Lung (tissue), 12 donors: Measurements from ENCODE around the gene PSMB8. TPM values are rescaled to one million over a fixed set of nuclear protein-coding genes. Genes with fewer than 3 reads are reported as not detected.

Source experiments
- ATAC-seq: fragments of 200-7000 bp; cut with Tn5 transposase; one replicate; pipeline ENCODE4 v1.9.1; 2020; ENCODE audit warnings: moderate number of reproducible peaks; ENCODE audit not compliant: insufficient read depth, low FRiP score
- DNase-seq, 3 donors: peaks; one replicate each; pipeline ENCODE4 v3.0.0-alpha.2; 2013 to 2017
- H3K27ac ChIP-seq, 2 donors: one replicate each; pipeline ENCODE4 v1.5.1; 2013; ENCODE audit warnings: mild to moderate bottlenecking in 2 of 2, moderate library complexity in 2 of 2, control low read depth in 1 of 2, inconsistent platforms in 1 of 2, low read depth in 1 of 2, low read length in 1 of 2
- H3K27me3 ChIP-seq, 3 donors: one replicate each; pipeline ENCODE4 v1.5.1; 2013; ENCODE audit warnings: low read length in 2 of 3; ENCODE audit not compliant: control insufficient read depth in 3 of 3, insufficient read depth in 3 of 3
- H3K36me3 ChIP-seq, 4 donors: one replicate each; pipeline ENCODE4 v1.5.1; 2013; ENCODE audit warnings: low read length in 4 of 4, mild to moderate bottlenecking in 1 of 4, moderate library complexity in 1 of 4; ENCODE audit not compliant: control insufficient read depth in 4 of 4, insufficient read depth in 4 of 4
- H3K4me1 ChIP-seq, 5 donors: one replicate each; pipeline ENCODE4 v1.5.1; 2013; ENCODE audit warnings: low read length in 5 of 5, mild to moderate bottlenecking in 2 of 5, moderate library complexity in 1 of 5; ENCODE audit not compliant: control insufficient read depth in 5 of 5, insufficient read depth in 5 of 5
- H3K4me3 ChIP-seq: one replicate; pipeline ENCODE4 v1.5.1; 2013; ENCODE audit warnings: mild to moderate bottlenecking, control low read depth, moderate library complexity
- H3K9ac ChIP-seq, 2 donors: one replicate each; pipeline ENCODE4 v1.5.1; 2013; ENCODE audit warnings: low read length in 2 of 2, control low read depth in 1 of 2; ENCODE audit not compliant: insufficient read depth in 1 of 2
- H3K9me3 ChIP-seq, 4 donors: one replicate each; pipeline ENCODE4 v1.5.1; 2013; ENCODE audit warnings: low read length in 3 of 4, mild to moderate bottlenecking in 1 of 4, moderate library complexity in 1 of 4; ENCODE audit not compliant: control insufficient read depth in 4 of 4, insufficient read depth in 3 of 4
- WGBS, 2 donors: extraction: QIAGEN DNeasy Blood & Tissue Kit; methylation state at CpG; one replicate each; pipeline ENCODE4 v1.1.7; 2013; 5-methylcytosine and 5-hydroxymethylcytosine counted together
- polyA plus RNA-seq, 2 donors: library from polyadenylated mRNA; stranded (reverse); fragments of 200-250 nt; gene quantifications; one replicate each; pipeline ENCODE4 v1.2.1, GENCODE V29; 2013
- total RNA-seq, 2 donors: library from RNA; depleted of rRNA in 1 of 2; stranded (reverse); fragments of >200 nt in 1 of 2; gene quantifications; one replicate each; pipeline ENCODE4 v1.2.1, GENCODE V29; 2014 to 2021
- TF ChIP-seq, protein P1 (sequence below): IDR thresholded peaks from 2 replicates; pipeline ENCODE4 v1.5.1; 2012; ENCODE audit warnings: mild to moderate bottlenecking; ENCODE audit errors: control extremely low read depth, extremely low read depth
- donor health status: control.
- donor health status: control.
- donor health status: Bipolar disorder and iron deficiency.
- donor health status: healthy.
- donor health status: DM: yes; HTN: yes; CAD: no.

The PSMB8 gene
- total and polyA plus RNA-seq, 4 donors, result 40.4 to 216 (median 105) TPM

DNA sequence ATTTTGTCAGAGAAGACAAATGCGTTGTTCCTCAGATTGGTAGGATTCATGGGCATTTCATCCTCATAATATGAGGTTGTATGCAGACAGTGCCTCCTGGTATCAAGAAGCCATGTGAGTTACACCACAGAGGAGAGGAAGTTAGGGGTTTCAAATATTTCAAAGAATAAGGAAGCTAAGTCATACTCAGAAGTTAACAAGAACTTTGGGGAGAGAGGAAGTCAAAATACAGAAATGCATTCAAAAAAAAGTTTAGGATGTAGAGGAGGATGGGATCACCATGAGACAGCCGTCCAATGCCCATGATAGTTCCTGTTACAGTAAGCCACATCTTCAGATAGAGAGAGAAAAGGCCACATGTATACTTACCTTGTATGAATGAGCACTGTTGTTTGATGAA, 49.3 kb downstream of the PSMB8 start:
- 28 to 31% methylated on average over 2 of the region's 2 CpGs for WGBS, 2 donors
- ATAC-seq, result peak; percentile 47

DNA sequence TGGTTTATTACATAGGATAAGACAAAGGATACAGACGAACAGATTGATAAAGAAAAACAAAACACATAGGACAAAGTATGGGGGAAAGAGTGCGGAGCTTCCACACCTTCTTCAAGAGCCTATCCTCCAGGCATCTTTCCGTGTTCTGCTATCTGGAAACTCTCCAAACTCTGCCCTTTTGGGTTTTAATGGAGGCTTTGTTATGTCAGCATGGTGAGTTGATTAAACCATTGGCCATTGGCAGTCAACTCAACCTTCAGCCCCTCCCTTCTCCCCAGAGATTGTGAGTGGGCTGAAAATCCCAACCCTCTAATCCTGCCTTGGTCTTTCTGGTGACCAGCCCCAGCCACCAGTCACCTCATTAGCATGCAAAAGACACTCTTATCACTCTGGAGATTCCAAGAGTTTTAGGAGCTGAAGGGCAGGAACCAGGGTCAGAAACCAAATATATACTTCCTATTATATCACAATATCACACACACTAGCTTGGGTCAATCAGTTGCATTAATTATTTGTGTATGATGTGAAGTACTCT, 50.9 kb downstream of the PSMB8 start:
- no peak overlapping the region for H3K4me3 ChIP-seq
- DNase-seq (no peak), ATAC-seq (no peak)
- peaks cover 0 to 16% (median 9%) of the 10 kb centered on the region in 3 donors for H3K27me3 ChIP-seq
- H3K9ac ChIP-seq, result no peak overlapping the region
- H3K4me1 ChIP-seq, result peaks cover 0 to 1% (median 0%) of the 10 kb centered on the region in 5 donors
- H3K36me3 ChIP-seq, result no peaks in the 10 kb centered on the region
- H3K9me3 ChIP-seq, result peaks cover 0 to 2% (median 0%) of the 10 kb centered on the region in 4 donors
- WGBS, 2 donors, result 78 to 79% methylated on average over 3 of the region's 3 CpGs
- no peak overlapping the region for H3K27ac ChIP-seq
- TF ChIP-seq, protein P1, sequence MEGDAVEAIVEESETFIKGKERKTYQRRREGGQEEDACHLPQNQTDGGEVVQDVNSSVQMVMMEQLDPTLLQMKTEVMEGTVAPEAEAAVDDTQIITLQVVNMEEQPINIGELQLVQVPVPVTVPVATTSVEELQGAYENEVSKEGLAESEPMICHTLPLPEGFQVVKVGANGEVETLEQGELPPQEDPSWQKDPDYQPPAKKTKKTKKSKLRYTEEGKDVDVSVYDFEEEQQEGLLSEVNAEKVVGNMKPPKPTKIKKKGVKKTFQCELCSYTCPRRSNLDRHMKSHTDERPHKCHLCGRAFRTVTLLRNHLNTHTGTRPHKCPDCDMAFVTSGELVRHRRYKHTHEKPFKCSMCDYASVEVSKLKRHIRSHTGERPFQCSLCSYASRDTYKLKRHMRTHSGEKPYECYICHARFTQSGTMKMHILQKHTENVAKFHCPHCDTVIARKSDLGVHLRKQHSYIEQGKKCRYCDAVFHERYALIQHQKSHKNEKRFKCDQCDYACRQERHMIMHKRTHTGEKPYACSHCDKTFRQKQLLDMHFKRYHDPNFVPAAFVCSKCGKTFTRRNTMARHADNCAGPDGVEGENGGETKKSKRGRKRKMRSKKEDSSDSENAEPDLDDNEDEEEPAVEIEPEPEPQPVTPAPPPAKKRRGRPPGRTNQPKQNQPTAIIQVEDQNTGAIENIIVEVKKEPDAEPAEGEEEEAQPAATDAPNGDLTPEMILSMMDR, result no peak

More for the DNA sequence above, 49.3 kb downstream of the PSMB8 start:
- peaks cover 0 to 16% (median 12%) of the 10 kb centered on the region in 3 donors for H3K27me3 ChIP-seq
- peak in 1 of 3 donors; percentile 10 for DNase-seq
- no peaks in the 10 kb centered on the region for H3K36me3 ChIP-seq
- H3K4me3 ChIP-seq, result no peak overlapping the region
- no peak overlapping the region for H3K9ac ChIP-seq
- H3K4me1 ChIP-seq, result peaks cover 0 to 1% (median 0%) of the 10 kb centered on the region in 5 donors
- H3K9me3 ChIP-seq, result peaks cover 0 to 2% (median 0%) of the 10 kb centered on the region in 4 donors
- TF ChIP-seq, protein P1, result no peak
- no peak overlapping the region for H3K27ac ChIP-seq

Other genes starting within 250 kb of the PSMB8 start
- 100 to 1,000 TPM in 1 of 2 donors, 1 to 10 TPM in 1; 6.0 to 135 TPM for gene HLA-DQA1, start 206.6 kb downstream of the PSMB8 start, total RNA-seq
- 100 to 1,000 TPM; 113 to 199 TPM for gene HLA-DQA1, start 206.6 kb downstream of the PSMB8 start, polyA plus RNA-seq
- gene HLA-DQB1, start 177.4 kb downstream of the PSMB8 start, total RNA-seq, result 10 to 100 TPM in 1 of 2 donors, 1 to 10 TPM in 1; 4.1 to 36.1 TPM
- gene HLA-DQB1, start 177.4 kb downstream of the PSMB8 start, polyA plus RNA-seq, result 1,000 to 10,000 TPM in 1 of 2 donors, 100 to 1,000 TPM in 1; 169 to 1,148 TPM
- 10 to 100 TPM in 1 of 2 donors, 1 to 10 TPM in 1; 1.8 to 15.3 TPM for gene HLA-DQA2, start 102.7 kb downstream of the PSMB8 start, total RNA-seq
- gene HLA-DQA2, start 102.7 kb downstream of the PSMB8 start, polyA plus RNA-seq, result under 1 TPM; 0.22 to 0.86 TPM
- gene HLA-DQB2, start 80.5 kb downstream of the PSMB8 start, total RNA-seq, result 10 to 100 TPM in 1 of 2 donors, not detected in 1; 56.3 TPM
- 1 to 10 TPM in 1 of 2 donors, under 1 TPM in 1; 0.74 to 1.9 TPM for gene HLA-DQB2, start 80.5 kb downstream of the PSMB8 start, polyA plus RNA-seq
- 1 to 10 TPM; 1.3 to 1.4 TPM for gene HLA-DOB, start 27.0 kb downstream of the PSMB8 start, total RNA-seq
- 1 to 10 TPM; 1.2 to 2.7 TPM for gene HLA-DOB, start 27.0 kb downstream of the PSMB8 start, polyA plus RNA-seq
- gene TAP2, start 5.3 kb downstream of the PSMB8 start, total RNA-seq, result 10 to 100 TPM; 15.2 to 63.2 TPM
- gene TAP2, start 5.3 kb downstream of the PSMB8 start, polyA plus RNA-seq, result 10 to 100 TPM; 25.3 to 58.7 TPM
- gene TAP1, start 9.7 kb upstream of the PSMB8 start, total RNA-seq, result 10 to 100 TPM; 32.6 to 52.1 TPM
- gene TAP1, start 9.7 kb upstream of the PSMB8 start, polyA plus RNA-seq, result 100 to 1,000 TPM in 1 of 2 donors, 10 to 100 TPM in 1; 63.6 to 181 TPM
- 10 to 100 TPM; 14.4 to 56.6 TPM for gene PSMB9, start 10.1 kb upstream of the PSMB8 start, total RNA-seq
- gene PSMB9, start 10.1 kb upstream of the PSMB8 start, polyA plus RNA-seq, result 100 to 1,000 TPM in 1 of 2 donors, 10 to 100 TPM in 1; 67.2 to 183 TPM
- 10 to 100 TPM; 42.3 to 76.7 TPM for gene HLA-DMB, start 97.0 kb upstream of the PSMB8 start, total RNA-seq
- gene HLA-DMB, start 97.0 kb upstream of the PSMB8 start, polyA plus RNA-seq, result 10 to 100 TPM; 50.1 to 52.2 TPM
- 100 to 1,000 TPM in 1 of 2 donors, 10 to 100 TPM in 1; 76.8 to 130 TPM for gene HLA-DMA, start 109.0 kb upstream of the PSMB8 start, total RNA-seq
- gene HLA-DMA, start 109.0 kb upstream of the PSMB8 start, polyA plus RNA-seq, result 100 to 1,000 TPM; 106 to 240 TPM
- gene BRD2, start 124.5 kb upstream of the PSMB8 start, total RNA-seq, result 100 to 1,000 TPM; 178 TPM
- 100 to 1,000 TPM; 114 to 117 TPM for gene BRD2, start 124.5 kb upstream of the PSMB8 start, polyA plus RNA-seq
- 10 to 100 TPM; 20.7 to 26.4 TPM for gene HLA-DOA, start 165.5 kb upstream of the PSMB8 start, total RNA-seq
- 10 to 100 TPM in 1 of 2 donors, 1 to 10 TPM in 1; 4.6 to 12.8 TPM for gene HLA-DOA, start 165.5 kb upstream of the PSMB8 start, polyA plus RNA-seq
- gene HLA-DPA1, start 229.6 kb upstream of the PSMB8 start, total RNA-seq, result 100 to 1,000 TPM in 1 of 2 donors, 10 to 100 TPM in 1; 96.2 to 321 TPM
- gene HLA-DPA1, start 229.6 kb upstream of the PSMB8 start, polyA plus RNA-seq, result 100 to 1,000 TPM; 105 to 184 TPM
- gene HLA-DPB1, start 231.9 kb upstream of the PSMB8 start, total RNA-seq, result 100 to 1,000 TPM in 1 of 2 donors, 10 to 100 TPM in 1; 69.8 to 235 TPM
- gene HLA-DPB1, start 231.9 kb upstream of the PSMB8 start, polyA plus RNA-seq, result 100 to 1,000 TPM; 170 to 240 TPM